Right atrium auricular region (tissue), 2 donors: Measurements from ENCODE around the gene TTPAL. TPM values are rescaled to one million over a fixed set of nuclear protein-coding genes. Genes with fewer than 3 reads are reported as not detected.

Experiments
- DNase-seq: peaks from one replicate; pipeline ENCODE4 v3.0.0-alpha.2; 2019; ENCODE audit warnings: low spot score
- H3K27ac ChIP-seq, 2 donors: fragments of 200-600 bp; sonication (generic); 1 replicate in 1 of 2; 2 replicates in 1 of 2; pipeline ENCODE4 v1.5.1; 2016 to 2019
- H3K27me3 ChIP-seq, 2 donors: fragments of 200-600 bp; sonication (generic); one replicate each; pipeline versions ENCODE4 v1.5.1 to v1.6.0; 2017 to 2019
- H3K36me3 ChIP-seq: fragments of 200-600 bp; sonication (generic); one replicate; pipeline ENCODE4 v1.5.1; 2016
- H3K4me1 ChIP-seq, 2 donors: fragments of 200-600 bp; sonication (generic); one replicate each; pipeline versions ENCODE4 v1.5.1 to v1.6.0; 2017 to 2019
- H3K4me3 ChIP-seq, 2 donors: fragments of 200-600 bp; sonication (generic); 1 replicate in 1 of 2; 2 replicates in 1 of 2; pipeline ENCODE4 v1.5.1; 2017 to 2019; ENCODE audit warnings: mild to moderate bottlenecking in 1 of 2, moderate library complexity in 1 of 2
- H3K9me3 ChIP-seq, 2 donors: fragments of 200-600 bp; sonication (generic); one replicate each; pipeline ENCODE4 v1.5.1; 2019
- total RNA-seq, 2 donors: library from RNA; depleted of rRNA; stranded (reverse); fragments of >200 nt; gene quantifications; one replicate each; pipeline ENCODE4 v1.1.0, GENCODE V29; 2016
- TF ChIP-seq, protein P1 (sequence below), 2 donors: fragments of 200-600 bp; sonication (generic); IDR thresholded peaks; one replicate each; pipeline ENCODE4 v1.5.1; 2019; ENCODE audit warnings: antibody characterized with exemption in 2 of 2

TTPAL gene
- total RNA-seq, 2 donors from 2014 or later: 3.6 to 6.0 TPM

DNA sequence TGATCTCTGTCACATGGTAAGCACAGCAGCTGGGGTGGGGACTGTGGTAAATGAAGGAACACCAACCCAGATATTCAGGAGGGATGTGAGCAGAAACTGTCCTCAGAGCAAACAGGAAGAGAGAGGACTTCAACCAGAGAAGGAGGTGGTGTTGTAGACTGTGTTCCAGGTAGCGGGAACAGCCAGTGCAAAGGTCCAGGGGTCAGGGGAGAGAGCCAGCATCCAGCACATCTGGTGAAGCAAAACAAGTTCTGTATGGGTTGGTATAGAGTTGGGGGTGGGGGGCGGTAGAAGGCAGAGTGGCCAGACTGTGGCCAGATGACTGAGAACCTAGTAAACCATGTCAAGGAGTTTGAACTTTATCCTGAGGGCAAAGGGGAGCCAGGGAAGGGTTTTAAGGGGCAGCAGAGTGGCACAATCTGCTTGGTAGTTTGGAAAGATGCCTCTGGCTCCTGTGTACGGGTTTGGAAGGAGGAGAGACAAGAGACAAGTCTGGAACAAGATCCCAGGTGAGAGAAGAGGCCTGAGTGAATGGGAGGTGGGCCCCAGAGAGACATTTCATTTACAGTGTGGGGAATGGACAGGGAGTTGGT lies 27.8 kb upstream of the TTPAL start:
- no peak overlapping the region for H3K4me3 ChIP-seq
- no peaks in the 10 kb centered on the region for H3K27me3 ChIP-seq
- no peaks in the 10 kb centered on the region for H3K4me1 ChIP-seq
- no peak for DNase-seq
- no peaks in the 10 kb centered on the region for H3K9me3 ChIP-seq
- H3K27ac ChIP-seq: no peak overlapping the region
- no peaks in the 10 kb centered on the region for H3K36me3 ChIP-seq
- TF ChIP-seq, protein P1, sequence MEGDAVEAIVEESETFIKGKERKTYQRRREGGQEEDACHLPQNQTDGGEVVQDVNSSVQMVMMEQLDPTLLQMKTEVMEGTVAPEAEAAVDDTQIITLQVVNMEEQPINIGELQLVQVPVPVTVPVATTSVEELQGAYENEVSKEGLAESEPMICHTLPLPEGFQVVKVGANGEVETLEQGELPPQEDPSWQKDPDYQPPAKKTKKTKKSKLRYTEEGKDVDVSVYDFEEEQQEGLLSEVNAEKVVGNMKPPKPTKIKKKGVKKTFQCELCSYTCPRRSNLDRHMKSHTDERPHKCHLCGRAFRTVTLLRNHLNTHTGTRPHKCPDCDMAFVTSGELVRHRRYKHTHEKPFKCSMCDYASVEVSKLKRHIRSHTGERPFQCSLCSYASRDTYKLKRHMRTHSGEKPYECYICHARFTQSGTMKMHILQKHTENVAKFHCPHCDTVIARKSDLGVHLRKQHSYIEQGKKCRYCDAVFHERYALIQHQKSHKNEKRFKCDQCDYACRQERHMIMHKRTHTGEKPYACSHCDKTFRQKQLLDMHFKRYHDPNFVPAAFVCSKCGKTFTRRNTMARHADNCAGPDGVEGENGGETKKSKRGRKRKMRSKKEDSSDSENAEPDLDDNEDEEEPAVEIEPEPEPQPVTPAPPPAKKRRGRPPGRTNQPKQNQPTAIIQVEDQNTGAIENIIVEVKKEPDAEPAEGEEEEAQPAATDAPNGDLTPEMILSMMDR (IDR thresholded peaks at IDR 0.05): no peak

GRCh38 chr20:44448753-44449546 lies 26.7 kb upstream of the TTPAL start:
- H3K4me3 ChIP-seq: no peak overlapping the region
- H3K27me3 ChIP-seq: no peaks in the 10 kb centered on the region
- TF ChIP-seq, protein P1 (IDR thresholded peaks at IDR 0.05): no peak
- H3K27ac ChIP-seq: no peak overlapping the region
- no peak for DNase-seq
- H3K9me3 ChIP-seq: no peaks in the 10 kb centered on the region
- H3K36me3 ChIP-seq: no peaks in the 10 kb centered on the region
- no peaks in the 10 kb centered on the region for H3K4me1 ChIP-seq

GRCh38 chr20:44449864-44450263 lies 25.8 kb upstream of the TTPAL start:
- H3K4me3 ChIP-seq: no peak overlapping the region
- H3K36me3 ChIP-seq: no peaks in the 10 kb centered on the region
- DNase-seq: no peak
- no peak overlapping the region for H3K27ac ChIP-seq
- no peaks in the 10 kb centered on the region for H3K4me1 ChIP-seq
- H3K9me3 ChIP-seq: no peaks in the 10 kb centered on the region
- no peaks in the 10 kb centered on the region for H3K27me3 ChIP-seq
- TF ChIP-seq, protein P1 (IDR thresholded peaks at IDR 0.05): no peak

- Histone ChIP-seq H3K9me3 (no peaks in the 10 kb centered on the region), H3K4me3 (no peak overlapping the region), H3K27ac (no peak overlapping the region), H3K27me3 (no peaks in the 10 kb centered on the region), H3K36me3 (no peaks in the 10 kb centered on the region), H3K4me1 (no peaks in the 10 kb centered on the region)
- TF ChIP-seq, protein P1 (IDR thresholded peaks at IDR 0.05): no peak
- no peak for DNase-seq
These were observed 25.3 kb upstream of the TTPAL start for GRCh38 chr20:44450281-44450889.

- DNase-seq: no peak
- Histone ChIP-seq H3K4me1 (no peaks in the 10 kb centered on the region), H3K27me3 (no peaks in the 10 kb centered on the region), H3K9me3 (no peaks in the 10 kb centered on the region), H3K4me3 (no peak overlapping the region), H3K36me3 (no peaks in the 10 kb centered on the region), H3K27ac (no peak overlapping the region)
- TF ChIP-seq, protein P1 (IDR thresholded peaks at IDR 0.05): no peak
These were observed 24.7 kb upstream of the TTPAL start for GRCh38 chr20:44450903-44451450.
